ENCODE results near the gene HSDL1.

HSDL1 gene

DNA sequence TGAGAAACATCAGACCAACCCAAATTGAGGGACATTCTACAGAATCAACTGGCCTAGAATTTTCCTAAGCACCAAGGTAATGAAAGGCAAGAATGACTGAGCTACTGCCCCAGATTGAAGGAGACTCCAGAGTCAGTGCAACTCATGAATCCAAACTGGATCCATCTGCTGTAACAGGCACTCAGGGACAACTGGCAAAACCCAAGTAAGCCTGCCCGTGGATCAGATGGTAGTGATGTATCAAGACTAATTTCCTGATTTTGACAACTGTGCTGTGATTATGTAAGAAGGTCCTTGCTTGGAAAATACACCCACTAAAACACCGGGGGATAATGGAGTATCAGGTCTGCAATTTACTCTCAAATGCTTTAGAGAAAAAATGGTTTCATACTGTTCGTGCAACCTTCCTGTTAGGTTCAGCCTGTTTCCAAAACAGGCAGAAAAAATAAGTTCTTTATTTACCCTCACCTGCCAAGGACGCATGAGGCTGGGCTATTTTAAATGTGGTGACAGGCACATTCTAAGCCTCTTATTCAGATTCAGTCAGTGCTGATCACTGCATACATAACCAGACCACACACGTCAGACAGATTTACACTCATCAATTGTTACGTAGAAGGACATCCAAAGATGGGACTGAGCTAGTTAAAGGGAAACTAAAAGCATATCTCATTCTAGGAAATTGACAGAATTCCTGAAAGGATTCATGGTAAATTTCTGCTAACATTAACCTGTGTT is 35.2 kb downstream of the HSDL1 start:
- TF ChIP-seq, protein P1, sequence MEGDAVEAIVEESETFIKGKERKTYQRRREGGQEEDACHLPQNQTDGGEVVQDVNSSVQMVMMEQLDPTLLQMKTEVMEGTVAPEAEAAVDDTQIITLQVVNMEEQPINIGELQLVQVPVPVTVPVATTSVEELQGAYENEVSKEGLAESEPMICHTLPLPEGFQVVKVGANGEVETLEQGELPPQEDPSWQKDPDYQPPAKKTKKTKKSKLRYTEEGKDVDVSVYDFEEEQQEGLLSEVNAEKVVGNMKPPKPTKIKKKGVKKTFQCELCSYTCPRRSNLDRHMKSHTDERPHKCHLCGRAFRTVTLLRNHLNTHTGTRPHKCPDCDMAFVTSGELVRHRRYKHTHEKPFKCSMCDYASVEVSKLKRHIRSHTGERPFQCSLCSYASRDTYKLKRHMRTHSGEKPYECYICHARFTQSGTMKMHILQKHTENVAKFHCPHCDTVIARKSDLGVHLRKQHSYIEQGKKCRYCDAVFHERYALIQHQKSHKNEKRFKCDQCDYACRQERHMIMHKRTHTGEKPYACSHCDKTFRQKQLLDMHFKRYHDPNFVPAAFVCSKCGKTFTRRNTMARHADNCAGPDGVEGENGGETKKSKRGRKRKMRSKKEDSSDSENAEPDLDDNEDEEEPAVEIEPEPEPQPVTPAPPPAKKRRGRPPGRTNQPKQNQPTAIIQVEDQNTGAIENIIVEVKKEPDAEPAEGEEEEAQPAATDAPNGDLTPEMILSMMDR (conservative IDR thresholded peaks at IDR 0.05): no peak
- no peak overlapping the region for H3K27ac ChIP-seq

DNA sequence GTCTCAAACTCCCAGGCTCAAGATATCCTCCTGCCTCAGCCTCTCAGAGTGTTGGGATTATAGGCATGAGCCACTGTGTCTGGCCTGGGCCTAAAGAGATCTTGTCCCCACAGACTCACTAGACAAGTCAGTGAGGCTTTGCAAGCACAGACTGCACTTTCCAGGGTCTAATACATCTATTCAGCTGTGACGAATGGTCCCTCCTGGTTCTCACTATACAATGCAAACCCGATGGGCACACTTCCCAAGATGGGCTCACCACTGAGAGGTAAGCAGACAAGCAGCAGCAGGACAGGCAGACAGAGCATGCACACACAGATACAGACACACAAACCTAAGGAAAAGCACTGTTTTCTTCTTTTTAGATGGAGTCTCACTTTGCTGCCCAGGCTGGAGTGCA is 37.1 kb downstream of the HSDL1 start:
- TF ChIP-seq, protein P1 (conservative IDR thresholded peaks at IDR 0.05): no peak

DNA sequence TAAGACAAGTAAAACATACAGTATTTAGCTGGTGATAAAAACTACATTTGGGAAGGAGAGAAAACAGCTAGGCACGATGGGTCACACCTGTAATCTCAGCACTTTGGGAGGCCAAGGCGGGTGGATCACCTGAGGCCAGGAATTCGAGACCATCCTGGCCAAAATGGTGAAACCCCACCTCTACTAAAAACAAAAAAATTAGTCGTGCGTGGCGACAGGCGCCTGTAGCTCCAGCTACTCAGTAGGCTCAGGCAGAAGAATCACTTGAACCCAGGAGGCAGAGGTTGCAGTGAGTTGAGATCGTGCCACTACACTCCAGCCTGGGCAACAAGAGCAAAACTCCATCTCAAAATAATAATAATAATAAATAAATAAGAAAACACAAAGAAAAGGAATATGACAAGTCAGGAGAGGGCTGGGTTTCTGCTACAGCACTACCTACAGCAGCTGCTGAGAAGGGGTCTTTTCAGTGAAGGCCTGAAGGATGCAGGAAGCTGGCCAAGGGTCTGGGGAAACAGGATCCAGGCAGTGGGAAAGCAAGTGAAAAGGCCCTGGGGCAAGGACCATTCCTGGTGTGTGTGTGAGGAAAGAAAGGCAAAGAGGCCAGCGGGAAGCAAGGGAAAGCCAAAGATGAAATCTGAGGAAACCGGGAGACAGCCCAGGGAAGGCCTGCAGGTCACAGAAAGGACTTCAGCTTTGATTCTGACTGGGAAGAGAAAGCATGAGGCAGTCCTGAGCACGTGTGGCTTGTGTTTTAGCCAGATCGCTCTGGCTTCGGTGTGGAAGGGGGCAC is 38.8 kb downstream of the HSDL1 start:
- no peak overlapping the region for H3K27ac ChIP-seq
- TF ChIP-seq, protein P1 (conservative IDR thresholded peaks at IDR 0.05): no peak

More for the DNA sequence above, 37.1 kb downstream of the HSDL1 start:
- H3K27ac ChIP-seq: no peak overlapping the region

DNA sequence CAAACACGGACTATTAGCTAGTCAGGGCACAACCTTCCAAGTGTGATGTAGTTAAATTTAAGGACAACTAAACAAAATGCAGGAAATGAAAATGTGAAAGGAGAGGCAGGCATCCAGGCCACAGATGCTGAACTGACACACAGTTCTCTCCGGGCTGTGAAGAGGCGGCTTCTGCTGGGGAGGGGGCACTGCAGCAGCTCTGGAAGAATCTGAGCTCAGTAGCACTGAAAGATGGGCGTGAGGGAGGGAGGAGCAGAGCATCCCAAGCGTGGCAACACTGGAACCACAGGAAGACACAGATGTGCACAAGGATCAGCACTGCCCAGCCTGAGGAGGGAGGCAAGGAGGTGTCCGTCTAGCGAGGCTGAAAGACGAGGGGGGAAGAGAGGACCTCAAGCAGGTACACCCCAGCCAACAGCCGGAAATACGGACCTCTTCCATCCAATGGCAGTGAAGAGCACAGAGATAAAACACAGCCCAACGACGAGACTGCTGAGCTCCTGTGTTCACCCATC is 39.6 kb downstream of the HSDL1 start:
- H3K27ac ChIP-seq: 0 out of 2 replicates have a peak overlapping the region, but pooled peaks have one; percentile 23
- TF ChIP-seq, protein P1 (conservative IDR thresholded peaks at IDR 0.05): no peak

DNA sequence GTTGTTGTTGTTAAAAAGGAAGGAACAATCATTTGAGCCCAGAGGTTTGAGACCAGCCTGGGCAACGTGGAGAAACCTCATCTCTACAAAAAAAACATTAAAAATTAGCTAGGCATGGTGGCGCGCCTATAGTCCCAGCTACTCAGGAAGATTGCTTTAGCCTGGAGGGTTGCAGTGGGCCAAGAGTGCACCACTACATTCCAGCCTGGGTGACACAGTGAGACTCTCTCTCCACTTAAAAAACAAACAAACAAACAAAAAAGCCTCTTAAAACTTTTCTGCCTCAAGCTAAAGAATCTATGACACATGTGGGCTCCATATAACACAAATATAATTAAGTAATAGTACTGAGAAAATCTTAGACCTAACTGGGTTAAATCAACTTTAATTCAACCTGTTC is 40.7 kb downstream of the HSDL1 start:
- TF ChIP-seq, protein P1 (conservative IDR thresholded peaks at IDR 0.05): no peak
- no peak overlapping the region for H3K27ac ChIP-seq

DNA sequence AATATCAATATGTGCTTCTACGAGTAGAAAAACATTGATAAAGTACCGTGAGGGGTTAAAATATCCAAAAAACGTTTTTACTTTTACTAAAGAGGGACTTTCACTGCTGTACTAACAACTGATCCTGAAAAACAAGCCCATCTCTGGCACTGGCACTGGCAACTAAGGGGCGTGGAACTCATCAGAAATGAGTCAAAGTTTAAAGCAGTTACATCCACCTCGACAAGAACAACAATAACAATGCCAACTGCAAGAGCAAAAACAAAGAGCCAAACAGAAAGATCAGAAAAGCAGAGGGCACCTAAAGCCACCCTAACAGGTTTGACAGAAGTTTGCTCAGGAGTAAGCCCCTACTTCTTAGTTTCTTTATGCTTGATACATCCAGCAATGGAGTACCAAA is 41.3 kb downstream of the HSDL1 start:
- no peak overlapping the region for H3K27ac ChIP-seq
- TF ChIP-seq, protein P1 (conservative IDR thresholded peaks at IDR 0.05): no peak

DNA sequence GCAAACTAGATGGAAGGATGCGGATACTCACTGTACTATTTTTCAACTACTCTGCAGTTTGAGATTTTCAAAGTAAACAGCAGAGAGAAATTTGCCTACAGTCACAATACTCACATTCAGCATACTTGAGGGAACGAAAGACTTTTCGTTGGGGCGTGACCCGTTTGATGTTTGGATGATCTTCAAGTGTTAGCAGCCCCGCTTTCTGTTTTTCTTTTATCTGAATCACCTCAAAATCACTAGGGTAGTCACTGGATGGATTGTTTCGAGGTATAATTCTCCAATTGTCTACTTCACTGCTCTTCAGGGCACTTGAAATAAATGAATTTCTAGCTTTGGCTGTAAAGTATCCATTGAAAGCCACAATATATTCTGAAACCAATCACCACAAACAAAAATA is 46.0 kb downstream of the HSDL1 start:
- no peak overlapping the region; the same call in 1 of the 2 replicates for H3K27ac ChIP-seq
- TF ChIP-seq, protein P1 (conservative IDR thresholded peaks at IDR 0.05): no peak
